DMS53 treated with DMSO at 0.1 percent for 48 hours (cell line): ENCODE results near the gene BBS12.
A peak's percentile ranks its signal among the peaks of the same experiment; 100 is the strongest.

ENCODE experiments used
- DNase-seq: peaks from one replicate; lab custom pipeline; 2025; ENCODE audit not compliant: unreplicated experiment; lab: John Stamatoyannopoulos, UW

The BBS12 gene

DNA sequence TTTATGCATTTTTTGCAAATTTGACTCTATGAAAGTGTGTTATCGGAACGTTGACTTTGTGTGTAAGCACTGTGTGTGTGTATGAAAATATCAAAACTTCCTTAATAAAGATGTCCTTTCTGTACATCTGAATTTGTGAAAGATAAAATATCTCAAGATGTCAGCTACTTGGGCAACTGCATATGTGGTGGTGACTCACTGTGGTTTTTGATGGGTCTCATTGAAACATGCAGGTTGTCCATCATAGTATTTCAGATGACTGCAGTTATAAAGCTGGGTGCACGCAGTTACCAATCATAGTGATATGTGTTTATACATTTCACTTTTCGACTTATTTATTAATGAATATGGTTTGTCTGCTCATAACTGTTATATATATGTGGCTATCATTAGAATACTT is 19.7 kb upstream of the BBS12 start:
- DNase-seq, result no peak

- DNase-seq, result no peak
Measured at GRCh38 chr4:122715221-122715620, 17.3 kb upstream of the BBS12 start.

DNA sequence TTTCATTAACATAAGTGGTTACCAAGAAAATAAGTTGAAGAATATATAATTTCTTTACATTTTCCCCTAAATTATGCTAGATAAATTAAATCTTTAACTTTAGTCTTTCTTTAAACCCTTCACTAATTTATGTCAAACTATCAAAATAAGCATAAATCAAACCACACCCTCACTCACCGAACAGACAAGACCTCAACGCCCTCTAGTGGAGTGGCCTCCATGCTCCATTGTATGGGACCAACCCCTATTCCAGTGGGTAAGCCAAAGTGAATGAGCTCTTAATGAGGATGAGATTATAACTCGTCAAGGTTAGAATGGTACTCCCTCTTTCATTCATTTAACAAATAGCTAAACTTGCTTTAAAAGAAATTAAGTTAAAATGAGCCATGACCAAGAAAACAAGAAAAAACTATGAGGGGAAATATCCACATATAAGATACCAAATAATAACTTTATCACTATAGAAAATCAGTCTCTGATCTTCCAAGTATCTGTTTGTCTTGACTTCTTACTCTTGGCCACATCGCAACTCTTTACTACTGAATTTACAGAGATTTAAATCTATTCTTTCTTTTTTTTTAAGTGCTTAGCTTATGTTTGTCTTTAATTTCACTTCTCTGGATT is 15.6 kb upstream of the BBS12 start:
- DNase-seq, result peak; percentile 25

DNA sequence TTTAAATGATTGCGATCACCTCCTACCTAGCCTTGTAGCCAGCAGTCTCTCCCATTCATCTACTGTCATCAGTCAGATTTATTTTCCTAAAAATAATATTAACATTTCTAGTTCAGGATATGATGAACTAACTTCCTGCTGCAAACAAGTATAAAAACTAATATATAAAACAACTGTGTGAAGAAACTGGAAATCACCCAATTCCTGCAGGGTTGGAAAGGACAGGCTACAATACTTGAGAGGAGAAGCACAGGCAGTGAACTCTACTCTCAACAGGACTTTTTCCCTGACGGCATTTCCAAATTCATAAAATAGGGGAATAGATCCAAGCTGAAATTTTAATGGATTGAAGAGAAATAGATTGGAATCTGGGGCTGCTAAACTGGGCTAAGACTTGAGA is 14.2 kb upstream of the BBS12 start:
- no peak for DNase-seq

DNA sequence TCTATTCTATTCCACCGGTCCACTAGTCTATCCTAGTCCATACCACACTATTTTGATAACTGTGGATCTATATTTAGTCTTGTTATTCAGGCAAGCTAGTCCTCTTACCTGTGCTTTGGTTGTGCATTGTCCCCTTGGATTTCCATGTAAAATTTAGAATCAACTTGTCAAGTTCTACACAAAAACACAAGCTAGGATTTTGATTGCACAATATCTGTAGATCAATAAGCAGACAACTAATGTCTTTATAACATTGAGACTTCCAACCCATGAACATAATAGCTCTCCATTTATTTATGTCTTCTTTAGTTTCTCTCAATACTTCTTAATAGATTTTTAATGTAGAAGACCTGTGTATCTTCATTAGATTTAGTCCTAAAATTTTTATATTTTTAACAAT is 10.2 kb upstream of the BBS12 start:
- DNase-seq, result no peak

GRCh38 chr4:122728856-122729255 is 3.6 kb upstream of the BBS12 start:
- no peak for DNase-seq

DNA sequence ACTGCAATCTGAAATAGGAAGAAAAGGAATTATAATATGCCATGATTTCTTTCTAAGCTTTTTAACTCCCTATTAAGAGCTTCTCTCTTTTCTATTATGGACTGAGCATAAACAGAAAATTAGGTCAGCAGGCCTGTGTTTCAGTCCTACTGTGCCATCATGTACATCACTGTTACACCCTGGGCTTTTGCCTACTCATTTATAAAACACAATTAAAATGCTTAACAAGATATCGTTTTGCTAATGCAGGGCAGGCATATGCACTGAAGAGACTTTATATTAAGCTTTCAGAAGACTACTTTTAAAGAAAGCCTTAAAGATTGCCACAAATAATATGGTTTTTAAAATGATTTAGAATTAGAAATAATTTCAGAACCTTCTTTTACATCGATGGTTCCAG is 828 bp upstream of the BBS12 start:
- no peak for DNase-seq

- no peak for DNase-seq
Measured at GRCh38 chr4:122733787-122734120, 1.2 kb downstream of the BBS12 start.

DNA sequence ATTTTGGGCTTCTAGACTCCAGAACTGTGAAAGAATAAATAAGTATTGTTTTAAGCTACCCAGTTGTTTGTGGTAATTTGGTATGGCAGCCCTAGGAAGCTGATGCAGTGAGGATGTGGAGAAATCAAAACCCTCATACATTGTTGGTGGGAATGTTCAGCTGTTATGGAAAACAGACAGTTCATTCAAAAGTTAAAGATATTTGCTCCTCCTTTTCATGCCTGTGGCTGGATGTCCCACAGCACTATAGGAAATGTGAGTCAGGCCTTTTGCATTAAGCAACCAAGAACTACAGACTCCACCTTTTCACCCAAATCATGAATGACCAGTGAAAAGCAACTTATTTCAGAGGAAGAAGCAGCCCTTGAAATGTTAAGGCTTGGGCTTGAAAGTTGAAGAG is 6.7 kb downstream of the BBS12 start:
- no peak for DNase-seq

GRCh38 chr4:122742933-122743829 is 10.7 kb downstream of the BBS12 start:
- no peak for DNase-seq

DNA sequence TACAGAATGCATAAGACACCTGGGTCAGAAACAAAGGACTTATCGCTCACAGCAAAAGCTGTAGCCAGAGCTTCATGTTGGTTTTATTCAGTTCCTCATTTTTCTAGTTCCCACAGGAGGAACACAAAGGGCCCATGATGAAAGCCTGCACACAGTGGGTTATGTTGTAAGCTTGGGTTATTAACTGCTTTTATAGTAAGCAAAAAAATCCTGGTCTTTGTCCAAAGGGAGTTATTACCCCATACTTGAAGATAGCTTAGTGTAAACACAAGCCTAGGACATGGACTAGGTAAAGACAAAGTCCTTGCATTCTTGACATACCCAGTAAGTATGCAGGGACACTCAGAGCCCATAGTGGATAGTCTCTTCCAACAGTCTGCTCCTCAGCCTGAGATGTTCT is 11.7 kb downstream of the BBS12 start:
- DNase-seq, result no peak

DNA sequence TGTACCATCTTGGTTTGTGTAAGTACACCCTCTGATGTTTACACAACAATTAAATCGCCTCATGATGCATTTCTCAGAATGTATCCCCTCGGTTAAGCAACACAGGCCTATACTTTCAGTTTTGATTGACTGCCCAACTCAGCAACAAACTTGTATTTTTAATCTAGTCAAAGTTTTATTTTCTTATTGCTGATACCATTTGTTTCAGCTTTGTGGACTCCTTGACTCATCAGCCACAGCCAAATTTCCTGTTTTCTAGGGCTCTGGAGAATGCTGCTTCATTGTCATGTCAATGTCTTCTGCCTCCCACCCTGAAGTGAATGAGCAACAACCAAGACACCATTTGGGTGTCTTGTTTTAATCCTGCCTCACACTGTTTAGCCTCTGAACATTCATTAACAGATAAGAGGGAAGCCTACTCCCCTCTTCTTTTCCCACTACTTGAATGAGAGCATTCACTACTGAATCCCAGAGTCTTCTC is 14.0 kb downstream of the BBS12 start:
- DNase-seq, result no peak

DNA sequence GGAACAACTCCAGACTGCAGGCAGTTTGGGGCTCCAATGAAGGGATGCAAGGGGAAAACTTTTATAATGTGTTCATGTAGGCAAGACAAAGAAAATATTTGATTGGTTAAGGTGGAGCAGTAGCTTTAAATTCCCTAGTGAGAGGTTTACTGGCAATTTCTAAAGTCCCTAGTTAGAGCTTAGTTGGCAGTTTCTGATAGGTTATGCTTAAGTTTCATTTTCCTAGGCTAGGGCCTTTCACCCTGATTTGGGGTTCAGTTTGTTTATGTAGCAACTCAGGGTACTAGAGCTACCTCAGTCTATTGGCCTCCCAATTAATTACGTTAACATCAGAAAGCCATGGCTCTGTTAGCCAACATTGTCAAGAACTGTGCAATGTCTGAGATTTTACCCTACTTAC is 14.6 kb downstream of the BBS12 start:
- no peak for DNase-seq

DNA sequence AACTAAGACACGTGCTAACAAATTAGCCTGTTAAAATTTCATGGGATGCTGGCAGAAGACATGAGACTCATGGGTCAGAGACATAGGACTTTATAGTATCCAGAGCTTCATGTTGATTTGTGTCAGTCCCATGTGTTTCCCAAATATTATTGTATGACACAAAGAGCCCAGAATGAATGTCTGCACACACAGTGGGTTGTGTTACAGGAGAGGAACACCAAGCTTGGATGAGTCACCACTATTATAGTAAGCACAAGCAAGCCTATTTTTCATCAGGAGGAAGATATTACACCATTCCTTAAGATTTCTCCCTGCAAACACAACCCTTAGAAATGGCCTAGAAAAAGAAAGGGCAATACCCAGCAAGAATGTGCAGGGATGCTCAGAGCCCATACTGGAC is 15.4 kb downstream of the BBS12 start:
- no peak for DNase-seq

DNA sequence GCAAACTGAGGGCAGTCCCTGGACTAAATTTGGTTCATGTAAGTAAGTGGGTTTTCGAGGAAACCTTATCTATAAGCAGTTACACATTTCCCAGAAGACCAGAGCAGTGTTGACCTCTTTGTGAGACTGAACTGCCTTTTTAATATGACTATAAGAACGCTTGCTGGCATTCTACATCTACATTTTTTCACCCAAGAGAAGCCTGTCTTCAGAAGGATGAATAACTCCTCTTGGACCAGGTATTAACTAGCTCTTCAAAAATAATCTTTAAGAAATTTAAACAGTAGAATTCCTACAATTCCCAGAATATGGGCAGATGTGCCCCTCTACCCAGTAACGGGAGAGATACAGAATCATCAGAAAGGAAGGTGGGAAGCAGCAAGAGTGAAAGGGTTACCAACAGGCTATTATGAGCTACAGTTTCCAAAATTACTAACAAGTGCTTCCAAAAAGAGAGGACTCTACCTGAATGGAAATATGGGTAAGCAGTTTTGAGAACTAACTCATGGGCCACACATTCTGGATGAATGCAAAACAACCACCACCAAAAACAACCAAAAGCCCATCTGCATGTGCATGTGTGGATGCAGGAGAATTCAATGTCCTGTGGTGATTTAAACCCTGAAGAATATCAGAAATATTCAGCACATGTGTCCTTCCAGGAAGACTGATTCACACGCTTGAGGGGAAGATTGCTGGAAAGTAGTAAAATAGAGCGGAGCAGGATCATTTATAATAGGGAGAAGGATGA is 17.4 kb downstream of the BBS12 start:
- DNase-seq, result no peak

DNA sequence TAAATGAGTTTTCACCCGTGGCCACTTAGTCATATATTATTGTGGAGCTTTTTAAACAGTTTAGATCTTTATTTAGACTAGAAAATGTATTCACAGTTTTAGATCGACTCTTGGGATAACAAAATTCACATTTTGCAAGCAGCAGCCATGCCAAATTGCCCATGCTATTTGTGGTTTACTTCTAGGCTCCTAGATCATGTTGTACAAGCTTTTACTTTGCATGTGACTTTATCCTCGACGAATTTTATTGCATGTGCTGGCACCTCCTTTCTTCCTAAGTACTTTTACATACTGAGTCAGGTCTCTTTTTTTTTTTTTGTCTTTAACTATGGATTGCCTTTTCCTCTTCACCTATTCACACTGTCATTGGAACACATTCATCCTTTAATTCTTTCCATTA is 23.2 kb downstream of the BBS12 start:
- no peak for DNase-seq

DNA sequence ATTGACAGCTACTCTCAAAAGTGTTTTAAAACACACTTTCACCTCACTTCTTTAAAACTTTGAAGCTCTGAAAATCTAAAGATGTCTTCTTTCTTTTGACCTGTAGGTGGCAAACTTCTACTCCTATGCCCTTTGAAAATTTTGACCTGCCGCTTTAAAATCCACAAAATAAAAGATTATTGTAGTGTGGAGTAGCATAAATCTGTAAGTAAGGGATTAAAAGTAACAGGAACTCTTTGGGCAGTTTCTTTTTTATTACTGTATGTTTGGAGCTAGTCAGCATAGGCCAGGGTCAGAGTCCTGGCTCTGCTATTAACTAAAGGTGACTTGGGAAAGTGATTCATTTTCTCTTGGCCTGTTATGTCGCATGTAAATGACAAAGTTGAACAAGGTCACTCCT is 25.5 kb downstream of the BBS12 start:
- peak; percentile 17 for DNase-seq

- no peak for DNase-seq
Measured at GRCh38 chr4:122759639-122760310, 27.3 kb downstream of the BBS12 start.

- DNase-seq, result no peak
Measured at GRCh38 chr4:122762520-122762919, 30.0 kb downstream of the BBS12 start.

GRCh38 chr4:122762966-122763716 is 30.6 kb downstream of the BBS12 start:
- DNase-seq, result no peak
